Measurements from ENCODE around the gene ADAMTS12.

DNA sequence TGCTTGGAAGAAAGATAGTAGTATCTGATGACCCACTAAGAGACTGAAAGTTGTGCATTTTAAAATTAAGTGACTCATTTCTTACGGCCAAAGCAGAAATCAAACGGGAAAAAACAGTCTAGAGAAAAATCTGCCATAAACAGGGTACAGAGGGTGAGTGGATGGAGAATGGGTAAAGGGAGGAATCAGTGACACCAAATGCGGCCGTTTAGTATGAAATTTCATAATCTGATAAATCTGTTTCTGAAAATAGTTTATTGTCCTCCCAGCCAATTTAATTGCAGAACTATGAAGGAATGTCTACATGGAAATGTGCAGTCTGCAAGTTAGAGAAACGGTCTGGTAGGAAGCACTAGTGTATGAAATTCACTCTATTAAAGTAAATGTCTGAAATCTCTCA, 39.5 kb downstream of the ADAMTS12 start:
- TF ChIP-seq, protein P1, sequence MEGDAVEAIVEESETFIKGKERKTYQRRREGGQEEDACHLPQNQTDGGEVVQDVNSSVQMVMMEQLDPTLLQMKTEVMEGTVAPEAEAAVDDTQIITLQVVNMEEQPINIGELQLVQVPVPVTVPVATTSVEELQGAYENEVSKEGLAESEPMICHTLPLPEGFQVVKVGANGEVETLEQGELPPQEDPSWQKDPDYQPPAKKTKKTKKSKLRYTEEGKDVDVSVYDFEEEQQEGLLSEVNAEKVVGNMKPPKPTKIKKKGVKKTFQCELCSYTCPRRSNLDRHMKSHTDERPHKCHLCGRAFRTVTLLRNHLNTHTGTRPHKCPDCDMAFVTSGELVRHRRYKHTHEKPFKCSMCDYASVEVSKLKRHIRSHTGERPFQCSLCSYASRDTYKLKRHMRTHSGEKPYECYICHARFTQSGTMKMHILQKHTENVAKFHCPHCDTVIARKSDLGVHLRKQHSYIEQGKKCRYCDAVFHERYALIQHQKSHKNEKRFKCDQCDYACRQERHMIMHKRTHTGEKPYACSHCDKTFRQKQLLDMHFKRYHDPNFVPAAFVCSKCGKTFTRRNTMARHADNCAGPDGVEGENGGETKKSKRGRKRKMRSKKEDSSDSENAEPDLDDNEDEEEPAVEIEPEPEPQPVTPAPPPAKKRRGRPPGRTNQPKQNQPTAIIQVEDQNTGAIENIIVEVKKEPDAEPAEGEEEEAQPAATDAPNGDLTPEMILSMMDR (IDR thresholded peaks at IDR 0.05), result no peak
- no peak for TF ChIP-seq POLR2A (IDR thresholded peaks at IDR 0.05)

All from body of pancreas (tissue), 4 donors.